Spinal cord (tissue), 10 donors: ENCODE results near the gene ATP5PB. TPM values are rescaled to one million over a fixed set of nuclear protein-coding genes. Genes with fewer than 3 reads are reported as not detected.

Source experiments
- DNase-seq, 6 donors: peaks; one replicate each; pipeline versions ENCODE4 v3.0.0 to v3.0.0-alpha.2; 2013 to 2015; ENCODE audit warnings: low spot score in 6 of 6, low read depth in 4 of 6
- H3K27ac ChIP-seq: one replicate; pipeline ENCODE4 v1.5.1; 2013; ENCODE audit warnings: low read depth, low read length, control low read depth
- H3K27me3 ChIP-seq: one replicate; pipeline ENCODE4 v1.6.1; 2013; ENCODE audit warnings: low read length; ENCODE audit not compliant: control insufficient read depth, insufficient read depth
- H3K36me3 ChIP-seq: one replicate; pipeline ENCODE4 v1.6.1; 2013; ENCODE audit warnings: low read length; ENCODE audit not compliant: control insufficient read depth, insufficient read depth
- H3K4me1 ChIP-seq: one replicate; pipeline ENCODE4 v1.6.1; 2013; ENCODE audit warnings: low read length; ENCODE audit not compliant: control insufficient read depth, insufficient read depth
- H3K4me3 ChIP-seq: one replicate; pipeline ENCODE4 v1.5.1; 2013; ENCODE audit warnings: low read depth, low read length, control low read depth
- H3K9me3 ChIP-seq: one replicate; pipeline ENCODE4 v1.6.1; 2013; ENCODE audit warnings: low read length; ENCODE audit not compliant: control insufficient read depth, insufficient read depth
- WGBS: methylation state at CpG from one replicate; pipeline ENCODE4 v1.1.5; 2013; ENCODE audit warnings: missing lambda C conversion rate; ENCODE audit not compliant: insufficient coverage; 5-methylcytosine and 5-hydroxymethylcytosine counted together
- polyA plus RNA-seq, 2 donors: library from polyadenylated mRNA; unstranded; fragments of 120-200 nt; gene quantifications; one replicate each; pipeline ENCODE4 v1.2.1, GENCODE V29; 2013; ENCODE audit not compliant: insufficient read length in 2 of 2
- total RNA-seq, 2 donors: library from RNA; depleted of rRNA in 1 of 2; stranded (reverse); fragments of 120-200 nt in 1 of 2; fragments of >200 nt in 1 of 2; gene quantifications; one replicate each; pipeline versions ENCODE4 v1.2.3 to v1.2.4, GENCODE V29; 2013 to 2014
- donor health status: healthy.

The ATP5PB gene
- total and polyA plus RNA-seq, 4 donors = 333 to 409 (median 354) TPM

DNA sequence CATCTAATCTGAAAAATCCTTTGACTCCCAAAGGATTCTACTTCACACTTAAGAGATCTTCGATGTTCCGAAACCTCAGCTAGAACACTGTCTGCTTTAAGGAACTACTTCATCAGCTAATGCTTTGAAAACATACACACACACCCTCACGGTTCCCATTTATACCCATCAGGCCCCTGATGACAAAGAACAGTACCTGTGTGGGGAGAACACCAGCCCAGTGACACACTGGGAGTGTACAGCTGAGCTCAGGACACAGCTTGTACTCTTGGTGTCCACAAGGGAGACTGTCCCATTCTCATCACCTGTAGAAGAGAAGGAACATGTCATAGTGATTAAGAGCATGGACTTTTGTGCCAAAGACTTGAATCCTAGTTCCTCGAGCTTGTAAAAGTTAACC, 6.8 kb upstream of the ATP5PB start:
- DNase-seq = no peak
- 100% methylated on average over 2 of the region's 4 CpGs for WGBS
- Histone ChIP-seq H3K36me3 (peaks cover 46% of the 10 kb centered on the region), H3K27ac (no peak overlapping the region), H3K4me3 (no peak overlapping the region), H3K9me3 (no peaks in the 10 kb centered on the region), H3K27me3 (no peaks in the 10 kb centered on the region), H3K4me1 (no peaks in the 10 kb centered on the region)

DNA sequence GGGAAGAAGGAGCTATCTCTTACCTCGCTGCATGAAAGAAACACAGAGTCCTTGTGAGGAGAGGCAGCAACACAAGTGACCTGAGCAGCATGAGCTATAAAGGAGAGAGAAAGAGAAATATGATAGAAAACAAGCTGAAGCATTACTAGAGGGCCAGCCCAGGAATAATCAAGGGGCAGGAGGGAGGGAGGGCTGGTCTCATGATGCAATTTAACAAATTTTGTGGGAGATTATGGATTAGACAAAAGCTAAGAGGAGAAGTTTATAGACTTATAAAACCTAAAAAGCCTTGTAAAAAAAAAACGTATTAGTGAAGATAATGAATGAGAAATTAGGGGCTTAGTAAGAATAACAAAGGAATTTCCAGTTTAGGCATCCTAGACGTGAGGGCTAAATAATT, 5.2 kb upstream of the ATP5PB start:
- Histone ChIP-seq H3K9me3 (no peaks in the 10 kb centered on the region), H3K4me3 (no peak overlapping the region), H3K4me1 (peaks cover 3% of the 10 kb centered on the region), H3K36me3 (peaks cover 46% of the 10 kb centered on the region), H3K27me3 (no peaks in the 10 kb centered on the region), H3K27ac (no peak overlapping the region)
- 100% methylated on average over 1 of the region's 3 CpGs for whole genome bisulfite sequencing
- DNase-seq = no peak

DNA sequence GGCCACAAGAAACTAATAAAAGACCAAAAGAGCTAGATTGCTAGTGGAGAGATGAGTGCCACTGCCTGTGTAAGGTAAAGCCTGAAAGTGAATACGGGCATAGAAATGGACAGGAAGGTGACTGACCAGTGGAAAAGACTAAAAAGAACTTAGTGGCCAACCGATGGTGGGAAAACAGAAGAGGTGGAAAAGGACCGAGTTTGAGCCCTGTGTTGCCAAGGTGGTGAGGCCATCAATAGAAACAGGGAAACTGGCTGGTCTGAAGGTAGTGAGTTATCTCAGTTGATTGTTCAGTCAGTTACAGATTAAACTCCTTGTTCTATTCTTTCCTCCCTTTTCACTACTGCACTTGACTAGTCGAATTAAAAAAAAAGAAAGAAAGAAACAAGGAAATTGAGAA, 2.7 kb upstream of the ATP5PB start:
- no peaks in the 10 kb centered on the region for H3K27me3 ChIP-seq
- no peak overlapping the region for H3K4me3 ChIP-seq
- 89% methylated on average over 2 of the region's 4 CpGs for WGBS
- peaks cover 27% of the 10 kb centered on the region for H3K36me3 ChIP-seq
- no peak overlapping the region for H3K27ac ChIP-seq
- H3K9me3 ChIP-seq = no peaks in the 10 kb centered on the region
- peaks cover 7% of the 10 kb centered on the region for H3K4me1 ChIP-seq
- DNase-seq = no peak

- DNase-seq = no peak
- WGBS = 91% methylated on average over 4 of the region's 4 CpGs
- Histone ChIP-seq H3K4me1 (peaks cover 10% of the 10 kb centered on the region), H3K9me3 (no peaks in the 10 kb centered on the region), H3K27me3 (no peaks in the 10 kb centered on the region), H3K36me3 (peaks cover 20% of the 10 kb centered on the region), H3K27ac (no peak overlapping the region), H3K4me3 (no peak overlapping the region)
Measured at GRCh38 chr1:111446967-111447892, 2.0 kb upstream of the ATP5PB start.

GRCh38 chr1:111448482-111448917, 764 bp upstream of the ATP5PB start:
- Histone ChIP-seq H3K9me3 (no peaks in the 10 kb centered on the region), H3K27ac (no peak overlapping the region), H3K36me3 (peaks cover 12% of the 10 kb centered on the region), H3K4me3 (peak overlapping the region; percentile 99), H3K27me3 (no peaks in the 10 kb centered on the region), H3K4me1 (peaks cover 12% of the 10 kb centered on the region)
- WGBS = 0% methylated on average over 19 of the region's 25 CpGs
- peak in 1 of 6 donors; percentile 4 for DNase-seq

- Histone ChIP-seq H3K27ac (peak overlapping the region; percentile 88), H3K27me3 (no peaks in the 10 kb centered on the region), H3K9me3 (no peaks in the 10 kb centered on the region), H3K4me1 (peaks cover 12% of the 10 kb centered on the region), H3K36me3 (peaks cover 12% of the 10 kb centered on the region), H3K4me3 (peak overlapping the region; percentile 99)
- DNase-seq = no peak
- 1% methylated on average over 7 of the region's 8 CpGs for WGBS
Measured at GRCh38 chr1:111449703-111450017, 396 bp downstream of the ATP5PB start.

DNA sequence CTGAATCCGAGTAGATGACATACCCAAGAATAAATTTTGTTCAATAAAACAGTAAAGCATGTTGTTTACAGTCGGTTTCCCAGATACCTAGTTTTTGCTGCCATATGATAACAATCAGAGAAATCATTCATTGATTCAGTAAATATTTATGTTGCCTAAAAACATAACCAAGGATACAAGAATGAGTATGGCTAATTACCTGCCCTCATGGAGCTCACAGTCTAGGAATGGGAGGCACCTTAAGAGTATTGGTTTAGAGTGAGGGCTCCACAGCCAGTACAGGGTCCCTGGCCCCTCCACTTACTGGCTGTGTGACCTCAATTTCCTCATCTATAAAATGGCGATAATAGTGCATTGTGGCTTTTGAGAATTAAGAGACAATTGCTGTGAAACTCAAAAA, 921 bp downstream of the ATP5PB start:
- Histone ChIP-seq H3K36me3 (peaks cover 12% of the 10 kb centered on the region), H3K9me3 (no peaks in the 10 kb centered on the region), H3K4me3 (peak overlapping the region; percentile 99), H3K27me3 (no peaks in the 10 kb centered on the region), H3K4me1 (peaks cover 12% of the 10 kb centered on the region), H3K27ac (no peak overlapping the region)
- DNase-seq = no peak
- WGBS = no CpG with 5 or more reads among the region's 3 CpGs

GRCh38 chr1:111452581-111452980, 3.3 kb downstream of the ATP5PB start:
- no peaks in the 10 kb centered on the region for H3K27me3 ChIP-seq
- H3K4me1 ChIP-seq = peaks cover 12% of the 10 kb centered on the region
- H3K36me3 ChIP-seq = peaks cover 9% of the 10 kb centered on the region
- WGBS = no CpG with 5 or more reads among the region's 3 CpGs
- no peaks in the 10 kb centered on the region for H3K9me3 ChIP-seq
- H3K27ac ChIP-seq = no peak overlapping the region
- no peak overlapping the region for H3K4me3 ChIP-seq
- DNase-seq = no peak

DNA sequence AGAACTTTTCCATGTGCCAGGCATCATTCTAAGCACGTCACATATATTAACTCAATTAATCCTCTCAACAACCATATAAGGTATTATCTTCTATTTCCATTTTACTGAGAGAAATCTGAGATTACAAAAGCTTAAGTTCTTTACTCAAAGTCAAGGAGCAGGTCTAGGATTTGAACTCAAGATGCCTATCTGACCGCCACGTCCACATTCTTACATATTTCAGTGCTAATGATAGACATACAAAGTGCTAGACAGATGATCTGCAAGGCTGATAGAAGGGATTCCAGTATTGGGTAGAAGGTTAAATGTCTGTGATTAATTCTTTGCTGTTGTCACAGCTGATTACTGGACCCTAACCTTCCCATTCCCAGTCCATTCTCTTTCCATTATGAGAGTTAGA, 4.4 kb downstream of the ATP5PB start:
- no CpG with 5 or more reads among the region's 3 CpGs for WGBS
- Histone ChIP-seq H3K9me3 (no peaks in the 10 kb centered on the region), H3K4me1 (peaks cover 9% of the 10 kb centered on the region), H3K4me3 (no peak overlapping the region), H3K27me3 (no peaks in the 10 kb centered on the region), H3K27ac (no peak overlapping the region), H3K36me3 (peaks cover 11% of the 10 kb centered on the region)
- DNase-seq = no peak
